ENCODE data around the gene ACADSB. TPM values are rescaled to one million over a fixed set of nuclear protein-coding genes. Genes with fewer than 3 reads are reported as not detected.

The ACADSB gene
- total and polyA plus RNA-seq, 9 donors, result 8.8 to 26.6 (median 24.0) TPM

DNA sequence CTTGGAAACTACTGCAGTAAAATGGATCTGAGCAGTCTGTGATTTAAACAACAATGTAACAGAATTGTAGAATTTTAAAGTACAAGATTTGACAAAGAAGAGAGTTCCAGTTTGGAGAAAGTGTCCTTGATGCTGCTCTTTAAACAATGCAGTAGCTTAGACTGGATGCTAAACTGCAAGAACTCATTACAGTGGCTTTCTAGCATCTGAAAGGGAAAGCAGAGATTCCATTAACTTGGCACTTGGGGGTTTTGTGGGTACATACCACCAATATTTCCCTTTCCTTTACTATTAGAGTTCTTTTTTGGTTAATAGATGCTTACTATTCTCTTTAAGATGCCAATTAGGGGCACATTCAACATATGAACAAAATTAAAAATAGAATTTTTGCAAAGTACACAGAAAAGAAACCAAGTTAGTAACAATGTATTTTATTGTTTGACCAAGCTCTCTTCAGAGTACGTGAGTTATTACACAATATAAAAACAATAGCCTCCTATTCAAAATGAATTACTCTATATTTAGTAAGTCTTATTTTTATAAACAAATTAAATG lies 16.7 kb upstream of the ACADSB start:
- Histone ChIP-seq H3K4me3 (no peak overlapping the region), H3K4me1 (ENCODE audit: insufficient read depth) (no peaks in the 10 kb centered on the region), H3K36me3 (no peaks in the 10 kb centered on the region), H3K27ac (no peak overlapping the region), H3K27me3 (no peaks in the 10 kb centered on the region), H3K9me3 (no peaks in the 10 kb centered on the region)
- 76 to 90% (median 86%) methylated on average over 1 of the region's 1 CpG for WGBS, 3 donors
- no peak for DNase-seq
- no peak for TF ChIP-seq POLR2A (IDR thresholded peaks at IDR 0.05)
- TF ChIP-seq, protein P1, sequence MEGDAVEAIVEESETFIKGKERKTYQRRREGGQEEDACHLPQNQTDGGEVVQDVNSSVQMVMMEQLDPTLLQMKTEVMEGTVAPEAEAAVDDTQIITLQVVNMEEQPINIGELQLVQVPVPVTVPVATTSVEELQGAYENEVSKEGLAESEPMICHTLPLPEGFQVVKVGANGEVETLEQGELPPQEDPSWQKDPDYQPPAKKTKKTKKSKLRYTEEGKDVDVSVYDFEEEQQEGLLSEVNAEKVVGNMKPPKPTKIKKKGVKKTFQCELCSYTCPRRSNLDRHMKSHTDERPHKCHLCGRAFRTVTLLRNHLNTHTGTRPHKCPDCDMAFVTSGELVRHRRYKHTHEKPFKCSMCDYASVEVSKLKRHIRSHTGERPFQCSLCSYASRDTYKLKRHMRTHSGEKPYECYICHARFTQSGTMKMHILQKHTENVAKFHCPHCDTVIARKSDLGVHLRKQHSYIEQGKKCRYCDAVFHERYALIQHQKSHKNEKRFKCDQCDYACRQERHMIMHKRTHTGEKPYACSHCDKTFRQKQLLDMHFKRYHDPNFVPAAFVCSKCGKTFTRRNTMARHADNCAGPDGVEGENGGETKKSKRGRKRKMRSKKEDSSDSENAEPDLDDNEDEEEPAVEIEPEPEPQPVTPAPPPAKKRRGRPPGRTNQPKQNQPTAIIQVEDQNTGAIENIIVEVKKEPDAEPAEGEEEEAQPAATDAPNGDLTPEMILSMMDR (IDR thresholded peaks at IDR 0.05), result no peak
- TF ChIP-seq EP300 (IDR thresholded peaks at IDR 0.05), result no peak
- intact Hi-C loops (cut with DNase I), result no loop called here

GRCh38 chr10:122993797-122994336 lies 14.9 kb upstream of the ACADSB start:
- intact Hi-C loops (cut with DNase I), result no loop called here
- no peaks in the 10 kb centered on the region for H3K36me3 ChIP-seq
- no peak for DNase-seq
- no peaks in the 10 kb centered on the region for H3K9me3 ChIP-seq
- H3K27ac ChIP-seq, result no peak overlapping the region
- peaks cover 2% of the 10 kb centered on the region for H3K4me1 ChIP-seq (ENCODE audit: insufficient read depth)
- TF ChIP-seq POLR2A (IDR thresholded peaks at IDR 0.05) (no peak), EP300 (IDR thresholded peaks at IDR 0.05) (no peak)
- TF ChIP-seq, protein P1 (IDR thresholded peaks at IDR 0.05), result no peak
- H3K27me3 ChIP-seq, result no peaks in the 10 kb centered on the region
- WGBS, 3 donors, result 88 to 96% (median 92%) methylated on average over 6 of the region's 6 CpGs
- H3K4me3 ChIP-seq, result no peak overlapping the region

- no peak for DNase-seq
- TF ChIP-seq POLR2A (IDR thresholded peaks at IDR 0.05) (no peak), EP300 (IDR thresholded peaks at IDR 0.05) (no peak)
- TF ChIP-seq, protein P1 (IDR thresholded peaks at IDR 0.05), result no peak
- Histone ChIP-seq H3K27me3 (no peaks in the 10 kb centered on the region), H3K4me3 (no peak overlapping the region), H3K4me1 (ENCODE audit: insufficient read depth) (peaks cover 2% of the 10 kb centered on the region), H3K27ac (no peak overlapping the region), H3K36me3 (no peaks in the 10 kb centered on the region), H3K9me3 (no peaks in the 10 kb centered on the region)
- intact Hi-C loops (cut with DNase I), result no loop called here
- WGBS, 3 donors, result 87 to 93% (median 90%) methylated on average over 4 of the region's 4 CpGs
These were observed 12.9 kb upstream of the ACADSB start for GRCh38 chr10:122995936-122996335.

DNA sequence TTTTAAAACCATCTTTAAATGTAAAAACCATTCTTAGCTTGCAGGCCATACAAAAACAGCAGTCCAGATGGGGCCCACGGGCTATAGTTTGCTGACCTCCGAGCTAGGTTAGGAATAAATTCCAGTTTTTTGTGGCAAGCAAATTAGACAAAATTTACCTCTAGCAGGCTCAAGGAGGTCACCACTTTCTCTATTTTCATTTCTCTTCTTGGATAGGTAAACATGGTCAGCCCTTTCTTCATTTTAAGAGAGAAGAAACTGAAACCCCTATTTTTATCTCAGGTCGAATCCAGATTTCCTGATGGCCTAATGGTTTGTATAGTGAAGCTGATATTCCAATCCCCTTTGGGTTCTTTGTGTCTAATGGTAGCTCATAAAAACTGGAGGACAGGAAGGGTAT lies 10.9 kb upstream of the ACADSB start:
- Histone ChIP-seq H3K27me3 (no peaks in the 10 kb centered on the region), H3K36me3 (no peaks in the 10 kb centered on the region), H3K27ac (no peak overlapping the region), H3K9me3 (no peaks in the 10 kb centered on the region), H3K4me3 (no peak overlapping the region), H3K4me1 (ENCODE audit: insufficient read depth) (peaks cover 2% of the 10 kb centered on the region)
- intact Hi-C loops (cut with DNase I), result no loop called here
- no peak for DNase-seq
- 22 to 47% (median 27%) methylated on average over 3 of the region's 3 CpGs for WGBS, 3 donors
- no peak for TF ChIP-seq POLR2A (IDR thresholded peaks at IDR 0.05)
- TF ChIP-seq, protein P1 (IDR thresholded peaks at IDR 0.05), result no peak
- TF ChIP-seq EP300 (IDR thresholded peaks at IDR 0.05), result no peak

Data from ovary (tissue), 9 donors.